PFSK-1 (cell line): ENCODE measurements around the gene AKAP10.

ENCODE experiments used
- FOXP2 ChIP-seq: optimal IDR thresholded peaks from 2 replicates; pipeline ENCODE3; 2011; ENCODE audit warnings: borderline replicate concordance, control low read depth, inconsistent platforms; ENCODE audit not compliant: insufficient read depth; ENCODE audit errors: extremely low read length, extremely low read depth
- POLR2AphosphoS5 ChIP-seq: IDR thresholded peaks from 2 replicates; pipeline ENCODE4 v1.6.1; 2012; ENCODE audit warnings: low read depth, mild to moderate bottlenecking, control low read depth, low read length, moderate library complexity
- SIN3A ChIP-seq: IDR thresholded peaks from 2 replicates; pipeline ENCODE4 v1.6.1; 2012; ENCODE audit warnings: mild to moderate bottlenecking, low read length, moderate library complexity, borderline replicate concordance; ENCODE audit not compliant: insufficient read depth
- TAF1 ChIP-seq: IDR thresholded peaks from 2 replicates; pipeline ENCODE4 v1.6.1; 2012; ENCODE audit warnings: low read length, control low read depth, borderline replicate concordance; ENCODE audit not compliant: insufficient read depth
- TF ChIP-seq, protein P1 (sequence below), 2 experiments: IDR thresholded peaks; 2 replicates each; pipeline versions ENCODE4 v1.6.1 to v1.8.0; 2011 to 2012; ENCODE audit warnings: low read depth in 2 of 2, low read length in 2 of 2, control low read depth in 1 of 2, inconsistent platforms in 1 of 2, mild to moderate bottlenecking in 1 of 2, moderate library complexity in 1 of 2; ENCODE audit not compliant: insufficient read depth in 1 of 2

The AKAP10 gene

DNA sequence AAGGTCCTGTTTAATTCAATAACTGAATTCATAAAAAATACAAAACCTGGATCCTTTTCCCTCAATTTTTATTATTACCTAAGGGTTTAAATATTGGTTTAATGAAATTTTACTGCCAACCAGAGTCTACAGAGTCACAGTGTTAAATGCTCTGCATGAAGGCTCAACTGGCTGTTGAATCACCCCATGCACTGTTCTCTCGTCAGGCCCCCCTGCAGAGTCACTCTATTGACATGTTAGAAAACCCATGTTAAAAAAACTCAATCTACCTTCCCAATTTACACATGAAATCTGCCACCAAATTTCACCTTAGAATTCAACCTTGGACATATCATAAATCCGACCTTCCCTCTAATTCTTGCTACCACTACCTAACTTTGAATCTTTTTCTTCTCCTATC lies 66.6 kb downstream of the AKAP10 start:
- TF ChIP-seq TAF1 (no peak), SIN3A (no peak), POLR2AphosphoS5 (no peak), FOXP2 (no peak)
- TF ChIP-seq, protein P1, sequence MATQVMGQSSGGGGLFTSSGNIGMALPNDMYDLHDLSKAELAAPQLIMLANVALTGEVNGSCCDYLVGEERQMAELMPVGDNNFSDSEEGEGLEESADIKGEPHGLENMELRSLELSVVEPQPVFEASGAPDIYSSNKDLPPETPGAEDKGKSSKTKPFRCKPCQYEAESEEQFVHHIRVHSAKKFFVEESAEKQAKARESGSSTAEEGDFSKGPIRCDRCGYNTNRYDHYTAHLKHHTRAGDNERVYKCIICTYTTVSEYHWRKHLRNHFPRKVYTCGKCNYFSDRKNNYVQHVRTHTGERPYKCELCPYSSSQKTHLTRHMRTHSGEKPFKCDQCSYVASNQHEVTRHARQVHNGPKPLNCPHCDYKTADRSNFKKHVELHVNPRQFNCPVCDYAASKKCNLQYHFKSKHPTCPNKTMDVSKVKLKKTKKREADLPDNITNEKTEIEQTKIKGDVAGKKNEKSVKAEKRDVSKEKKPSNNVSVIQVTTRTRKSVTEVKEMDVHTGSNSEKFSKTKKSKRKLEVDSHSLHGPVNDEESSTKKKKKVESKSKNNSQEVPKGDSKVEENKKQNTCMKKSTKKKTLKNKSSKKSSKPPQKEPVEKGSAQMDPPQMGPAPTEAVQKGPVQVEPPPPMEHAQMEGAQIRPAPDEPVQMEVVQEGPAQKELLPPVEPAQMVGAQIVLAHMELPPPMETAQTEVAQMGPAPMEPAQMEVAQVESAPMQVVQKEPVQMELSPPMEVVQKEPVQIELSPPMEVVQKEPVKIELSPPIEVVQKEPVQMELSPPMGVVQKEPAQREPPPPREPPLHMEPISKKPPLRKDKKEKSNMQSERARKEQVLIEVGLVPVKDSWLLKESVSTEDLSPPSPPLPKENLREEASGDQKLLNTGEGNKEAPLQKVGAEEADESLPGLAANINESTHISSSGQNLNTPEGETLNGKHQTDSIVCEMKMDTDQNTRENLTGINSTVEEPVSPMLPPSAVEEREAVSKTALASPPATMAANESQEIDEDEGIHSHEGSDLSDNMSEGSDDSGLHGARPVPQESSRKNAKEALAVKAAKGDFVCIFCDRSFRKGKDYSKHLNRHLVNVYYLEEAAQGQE (IDR thresholded peaks at IDR 0.05; ENCODE audit: insufficient read depth in 1 of 2, low read depth in 2 of 2, low read length in 2 of 2), result no peak

- TF ChIP-seq, protein P1 (IDR thresholded peaks at IDR 0.05; ENCODE audit: insufficient read depth in 1 of 2, low read depth in 2 of 2, low read length in 2 of 2), result no peak
Observed at GRCh38 chr17:19909139-19909538, 68.5 kb downstream of the AKAP10 start.

DNA sequence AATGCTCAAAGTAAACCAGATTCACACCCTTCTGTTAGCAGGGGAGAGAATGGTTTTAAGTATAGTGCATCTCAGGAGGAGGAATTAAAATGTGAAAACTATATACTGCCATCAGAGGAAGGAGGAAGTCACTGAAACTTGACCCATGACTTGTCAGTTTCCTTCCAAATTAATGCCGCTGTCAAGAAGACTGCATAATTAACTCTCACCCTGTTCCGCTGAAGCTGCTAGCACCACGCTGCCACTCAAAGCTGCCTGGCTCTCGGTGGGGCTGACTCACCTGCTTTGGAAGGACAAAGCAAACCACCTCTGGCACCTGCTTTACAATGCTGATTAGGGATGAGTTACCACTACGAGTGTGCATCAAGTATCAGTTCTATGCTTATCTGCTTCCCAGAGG lies 72.1 kb downstream of the AKAP10 start:
- TF ChIP-seq, protein P1 (IDR thresholded peaks at IDR 0.05; ENCODE audit: insufficient read depth in 1 of 2, low read depth in 2 of 2, low read length in 2 of 2), result no peak
- TF ChIP-seq TAF1 (no peak), POLR2AphosphoS5 (no peak), FOXP2 (no peak), SIN3A (no peak)

GRCh38 chr17:19904924-19905323 lies 72.7 kb downstream of the AKAP10 start:
- no peak for TF ChIP-seq SIN3A
- TF ChIP-seq POLR2AphosphoS5, result no peak
- TF ChIP-seq, protein P1 (IDR thresholded peaks at IDR 0.05; ENCODE audit: insufficient read depth in 1 of 2, low read depth in 2 of 2, low read length in 2 of 2), result no peak
- no peak for TF ChIP-seq TAF1
- no peak for TF ChIP-seq FOXP2

- no peak for TF ChIP-seq FOXP2
Observed at GRCh38 chr17:19904412-19904811, 73.2 kb downstream of the AKAP10 start.

GRCh38 chr17:19900809-19901208 lies 76.8 kb downstream of the AKAP10 start:
- no peak for TF ChIP-seq TAF1
- no peak for TF ChIP-seq SIN3A
- TF ChIP-seq FOXP2, result no peak
- TF ChIP-seq, protein P1 (IDR thresholded peaks at IDR 0.05; ENCODE audit: insufficient read depth in 1 of 2, low read depth in 2 of 2, low read length in 2 of 2), result no peak
- TF ChIP-seq POLR2AphosphoS5, result no peak
